H1 (cell line): Measurements from ENCODE around the gene PRRG2. TPM values are rescaled to one million over a fixed set of nuclear protein-coding genes. Genes with fewer than 3 reads are reported as not detected.

Source experiments
- CTCF ChIA-PET: fragments of 300-600 bp; sonication (Branson Sonifier 250); formaldehyde crosslinking; loops from one replicate; lab custom pipeline; 2021; ENCODE audit not compliant: partially characterized antibody; lab: Charles Lee
- POLR2A ChIA-PET: fragments of 300-600 bp; sonication (Branson Sonifier 250); formaldehyde crosslinking; loops from one replicate; lab custom pipeline; 2021; ENCODE audit warnings: inconsistent platforms; ENCODE audit not compliant: partially characterized antibody; lab: Charles Lee
- DNase-seq, 2 experiments: peaks; one replicate each; pipeline versions ENCODE4 v3.0.0 to v3.0.0-alpha.2; 2010 to 2022; ENCODE audit warnings: low spot score in 2 of 2, low read depth in 1 of 2, mixed read lengths in 1 of 2
- FAIRE-seq: peaks from 2 replicates; lab custom pipeline; 2011; peaks lifted over from hg19 to GRCh38; lab: Jason Lieb, UNC
- H2AFZ ChIP-seq: 2 replicates; pipeline ENCODE4 v1.8.1; 2012; ENCODE audit warnings: low read length, inconsistent platforms
- H2AK5ac ChIP-seq: 2 replicates; pipeline ENCODE4 v1.6.1; 2013; ENCODE audit warnings: low read depth, low read length
- H2BK120ac ChIP-seq: replicated peaks from 2 replicates; pipeline ENCODE3; 2013; ENCODE audit warnings: low read depth, low read length, inconsistent platforms
- H2BK12ac ChIP-seq: 2 replicates; pipeline ENCODE4 v1.6.1; 2013; ENCODE audit warnings: low read depth, low read length
- H2BK15ac ChIP-seq: 2 replicates; pipeline ENCODE4 v1.6.1; 2013; ENCODE audit warnings: low read length
- H2BK20ac ChIP-seq: 2 replicates; pipeline ENCODE4 v1.6.1; 2013; ENCODE audit warnings: low read length
- H2BK5ac ChIP-seq: 2 replicates; pipeline ENCODE4 v1.6.1; 2013; ENCODE audit warnings: low read depth, low read length
- H3K14ac ChIP-seq: 2 replicates; pipeline ENCODE4 v1.6.1; 2013; ENCODE audit warnings: inconsistent platforms; ENCODE audit not compliant: insufficient read length
- H3K18ac ChIP-seq: 2 replicates; pipeline ENCODE4 v1.6.1; 2013; ENCODE audit warnings: low read length; ENCODE audit errors: extremely low read depth
- H3K23ac ChIP-seq: 2 replicates; pipeline ENCODE4 v1.6.1; 2013; ENCODE audit warnings: inconsistent platforms; ENCODE audit not compliant: insufficient read length
- H3K23me2 ChIP-seq: 2 replicates; pipeline ENCODE4 v1.6.1; 2013; ENCODE audit warnings: low read depth, low read length
- H3K27ac ChIP-seq: 2 replicates; pipeline ENCODE4 v1.6.1; 2011; ENCODE audit warnings: low read depth, low read length, inconsistent platforms
- H3K27me3 ChIP-seq, 4 experiments: replicated peaks in 1 of 4; 1 replicate in 1 of 4; 2 replicates in 3 of 4; pipeline versions ENCODE4 v1.6.1 to v1.8.1; 2011 to 2013; ENCODE audit warnings: low read length in 3 of 4, mild to moderate bottlenecking in 3 of 4, inconsistent platforms in 2 of 4, mixed read lengths in 2 of 4, moderate library complexity in 1 of 4; ENCODE audit not compliant: control insufficient read depth in 3 of 4, insufficient read depth in 3 of 4; ENCODE audit errors: extremely low read depth in 1 of 4
- H3K36me3 ChIP-seq, 4 experiments: 2 replicates each; pipeline versions ENCODE4 v1.6.1 to v1.8.1; 2011 to 2013; ENCODE audit warnings: mild to moderate bottlenecking in 4 of 4, low read length in 3 of 4, moderate library complexity in 2 of 4, control low read depth in 1 of 4, inconsistent platforms in 1 of 4; ENCODE audit not compliant: insufficient read depth in 4 of 4, control insufficient read depth in 2 of 4
- H3K4ac ChIP-seq: replicated peaks from 2 replicates; pipeline ENCODE3; 2013; ENCODE audit warnings: low read length, low read depth, mixed read lengths, inconsistent platforms; ENCODE audit not compliant: insufficient read length
- H3K4me1 ChIP-seq, 4 experiments: replicated peaks in 1 of 4; 1 replicate in 1 of 4; 2 replicates in 3 of 4; pipeline versions ENCODE4 v1.6.1 to v1.8.1; 2011 to 2013; ENCODE audit warnings: low read length in 3 of 4, inconsistent platforms in 2 of 4, mixed read lengths in 1 of 4; ENCODE audit not compliant: insufficient read depth in 4 of 4, control insufficient read depth in 3 of 4
- H3K4me2 ChIP-seq, 2 experiments: 2 replicates each; pipeline versions ENCODE4 v1.6.1 to v1.8.1; 2011 to 2013; ENCODE audit warnings: low read depth in 2 of 2, low read length in 2 of 2, control low read depth in 1 of 2, inconsistent platforms in 1 of 2, mild to moderate bottlenecking in 1 of 2; ENCODE audit not compliant: insufficient read depth in 1 of 2
- H3K4me3 ChIP-seq, 4 experiments: fragments of 200-600, 300-600 bp in 1 of 4; sonication (generic), shearing (Covaris generic), sonication (Bioruptor Twin) in 1 of 4; 2 replicates each; pipeline versions ENCODE4 v1.5.1 to v1.8.1; 2011 to 2016; ENCODE audit warnings: low read length in 4 of 4, low read depth in 3 of 4, control low read depth in 2 of 4, inconsistent platforms in 2 of 4, mild to moderate bottlenecking in 2 of 4, mixed read lengths in 1 of 4, moderate library complexity in 1 of 4; ENCODE audit not compliant: insufficient read depth in 2 of 4; ENCODE audit errors: extremely low read depth in 1 of 4
- H3K56ac ChIP-seq: replicated peaks from 2 replicates; pipeline ENCODE3; 2013; ENCODE audit warnings: low read depth, mild to moderate bottlenecking, mixed read lengths, low read length, inconsistent platforms; ENCODE audit not compliant: insufficient read length
- H3K79me1 ChIP-seq: 2 replicates; pipeline ENCODE4 v1.6.1; 2013; ENCODE audit warnings: low read depth, low read length, control low read depth
- H3K79me2 ChIP-seq, 2 experiments: 2 replicates each; pipeline versions ENCODE4 v1.6.1 to v1.8.1; 2012 to 2013; ENCODE audit warnings: low read length in 2 of 2, mild to moderate bottlenecking in 2 of 2, inconsistent platforms in 1 of 2; ENCODE audit not compliant: insufficient read depth in 2 of 2, control insufficient read depth in 1 of 2
- H3K9ac ChIP-seq, 4 experiments: replicated peaks in 1 of 4; 1 replicate in 1 of 4; 2 replicates in 3 of 4; pipeline versions ENCODE4 v1.6.1 to v1.8.1; 2011 to 2013; ENCODE audit warnings: low read depth in 3 of 4, low read length in 3 of 4, control low read depth in 2 of 4, mild to moderate bottlenecking in 2 of 4, moderate library complexity in 2 of 4, inconsistent platforms in 1 of 4; ENCODE audit errors: extremely low read depth in 1 of 4
- H3K9me3 ChIP-seq, 2 experiments: 2 replicates each; pipeline versions ENCODE4 v1.6.1 to v1.8.1; 2012 to 2013; ENCODE audit warnings: mild to moderate bottlenecking in 2 of 2, moderate library complexity in 2 of 2, control low read depth in 1 of 2, inconsistent platforms in 1 of 2, low read depth in 1 of 2, low read length in 1 of 2, mixed read lengths in 1 of 2; ENCODE audit not compliant: insufficient read depth in 2 of 2
- H4K20me1 ChIP-seq, 2 experiments: replicated peaks in 1 of 2; 2 replicates each; pipeline versions ENCODE3 to v1.8.1; 2011 to 2013; ENCODE audit warnings: inconsistent platforms in 2 of 2, low read length in 2 of 2, mild to moderate bottlenecking in 1 of 2; ENCODE audit not compliant: insufficient read depth in 2 of 2, control insufficient read depth in 1 of 2
- H4K5ac ChIP-seq: 2 replicates; pipeline ENCODE4 v1.6.1; 2013; ENCODE audit warnings: low read length, low read depth, mixed read lengths, inconsistent platforms; ENCODE audit not compliant: insufficient read length
- H4K8ac ChIP-seq: 2 replicates; pipeline ENCODE4 v1.8.0; 2013; ENCODE audit warnings: mild to moderate bottlenecking, moderate library complexity, low read length, inconsistent platforms; ENCODE audit not compliant: insufficient read depth; ENCODE audit errors: extremely low read depth
- H4K91ac ChIP-seq: replicated peaks from 2 replicates; pipeline ENCODE3; 2013; ENCODE audit warnings: low read length, mixed read lengths, inconsistent platforms; ENCODE audit not compliant: insufficient read length
- ASH2L ChIP-seq: fragments of 200-600, 300-600 bp; sonication (generic); IDR thresholded peaks from one replicate; pipeline ENCODE4 v1.7.1; 2017; ENCODE audit warnings: low read length
- BACH1 ChIP-seq: IDR thresholded peaks from 2 replicates; pipeline ENCODE4 v1.6.1; 2012; ENCODE audit warnings: low read length, improper control_type of control experiment
- CREB1 ChIP-seq: IDR thresholded peaks from 2 replicates; pipeline ENCODE4 v1.6.1; 2012; ENCODE audit warnings: inconsistent platforms
- RXRA ChIP-seq: IDR thresholded peaks from 2 replicates; pipeline ENCODE4 v1.6.1; 2011; ENCODE audit warnings: low read depth, mild to moderate bottlenecking, low read length, moderate library complexity; ENCODE audit not compliant: insufficient read depth
- USF2 ChIP-seq: IDR thresholded peaks from 2 replicates; pipeline ENCODE4 v1.6.1; 2011; ENCODE audit warnings: low read length, improper control_type of control experiment
- WGBS, 2 experiments: shearing (Covaris generic) in 1 of 2; methylation state at CpG; one replicate each; pipeline versions ENCODE4 v1.1.6 to v1.1.7; 2013 to 2015; ENCODE audit warnings: low lambda C conversion rate in 2 of 2, mixed read lengths in 2 of 2, inconsistent platforms in 1 of 2, low coverage in 1 of 2, missing lambda C conversion rate in 1 of 2; ENCODE audit not compliant: insufficient replicate concordance in 2 of 2, insufficient coverage in 1 of 2, insufficient read length in 1 of 2; ENCODE audit errors: extremely low coverage in 1 of 2, missing lambda C conversion rate in 1 of 2; 5-methylcytosine and 5-hydroxymethylcytosine counted together
- polyA plus RNA-seq, 7 experiments: library from polyadenylated mRNA; depleted of rRNA in 3 of 7; stranded (reverse) in 5 of 7; unstranded in 2 of 7; fragments of >200 nt in 5 of 7; fragments of 200-250 nt in 2 of 7; gene quantifications; 1 replicate in 5 of 7; 2 replicates in 1 of 7; 4 replicates in 1 of 7; pipeline versions ENCODE4 v1.2.1 to v1.2.3, GENCODE V29; 2011 to 2013; ENCODE audit warnings: missing spikeins in 2 of 7, mixed read lengths in 2 of 7
- total RNA-seq: library from RNA; stranded (reverse); fragmentation: NEBNext Ultra II Directional; extraction: Animal tissue kit (Norgen Biotek cat#: 25700); gene quantifications from 2 replicates; pipeline ENCODE4 v1.2.1, GENCODE V29; 2021
- TF ChIP-seq, protein P1 (sequence below), 3 experiments: IDR thresholded peaks; 1 replicate in 2 of 3; 2 replicates in 1 of 3; pipeline versions ENCODE4 v1.5.1 to v1.6.1; 2011; ENCODE audit warnings: low read length in 3 of 3, mild to moderate bottlenecking in 3 of 3, inconsistent platforms in 2 of 3, low read depth in 1 of 3, moderate library complexity in 1 of 3; ENCODE audit not compliant: insufficient read depth in 1 of 3; ENCODE audit errors: control extremely low read depth in 1 of 3

Gene PRRG2
- total and polyA plus RNA-seq, 2 of the 8 experiments (the other 6 are each of a cell fraction or from before 2014, with no cell fraction given): 4.1 to 5.6 TPM

DNA sequence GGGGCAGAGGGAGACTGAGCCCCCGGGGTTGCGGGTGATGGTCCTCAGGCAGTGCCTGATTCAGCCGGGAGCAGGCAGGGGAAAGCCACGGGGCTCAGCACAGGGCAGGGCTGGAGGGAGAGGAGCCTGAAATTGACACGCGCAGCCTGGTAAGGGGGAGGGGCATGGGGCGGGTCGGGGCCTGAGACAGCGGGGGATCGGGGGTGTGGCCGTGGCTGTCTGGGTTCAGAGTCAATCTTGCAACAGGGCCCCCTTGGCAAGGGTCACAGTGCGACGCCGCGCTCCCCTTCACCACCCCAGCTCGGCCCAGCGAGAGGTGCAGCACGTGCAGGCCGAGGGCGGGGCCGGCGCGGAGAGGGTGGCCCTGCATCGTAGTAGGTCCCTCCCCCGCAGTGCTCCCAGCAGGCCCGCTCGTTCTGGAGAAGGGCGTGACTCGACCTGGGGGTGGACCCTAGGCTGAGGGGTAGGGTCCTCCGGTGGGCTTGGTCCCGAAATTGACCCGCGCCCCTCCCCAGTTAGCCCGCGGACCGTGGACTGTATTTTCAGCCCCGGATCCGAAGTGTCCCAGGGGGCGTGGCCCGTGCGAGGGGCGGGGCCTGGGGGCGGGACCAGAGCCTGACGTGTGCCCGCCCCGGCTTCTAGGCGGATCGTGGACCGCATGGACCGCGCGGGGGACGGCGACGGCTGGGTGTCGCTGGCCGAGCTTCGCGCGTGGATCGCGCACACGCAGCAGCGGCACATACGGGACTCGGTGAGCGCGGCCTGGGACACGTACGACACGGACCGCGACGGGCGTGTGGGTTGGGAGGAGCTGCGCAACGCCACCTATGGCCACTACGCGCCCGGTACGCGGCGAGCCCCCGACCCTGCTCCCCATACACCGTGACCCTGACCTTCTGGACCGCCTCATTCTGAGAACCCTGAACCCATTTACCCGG is 47.3 kb upstream of the PRRG2 start:
- peaks cover 0 to 9% (median 1%) of the 10 kb centered on the region in 4 experiments; a peak in 5 of 7 replicates for H3K4me1 ChIP-seq
- H2BK120ac ChIP-seq: no peak overlapping the region
- H3K9ac ChIP-seq: peak overlapping the region in 1 of 4 experiments; percentile 20; a peak in 2 of 7 replicates
- H2AFZ ChIP-seq: no peak overlapping the region; the same call in 1 of the 2 replicates
- no peak overlapping the region for H3K23ac ChIP-seq
- H2BK20ac ChIP-seq: no peak overlapping the region
- 2% methylated on average over 42 of the region's 87 CpGs; no CpG with 5 or more reads in 1 of the 2 experiments for WGBS, 2 experiments
- no peak overlapping the region for H2AK5ac ChIP-seq
- no peaks in the 10 kb centered on the region for H3K79me2 ChIP-seq
- no peak overlapping the region for H3K27ac ChIP-seq
- H3K56ac ChIP-seq: no peak overlapping the region
- H4K5ac ChIP-seq: no peak overlapping the region
- H3K27me3 ChIP-seq: no peaks in the 10 kb centered on the region; a peak in 1 of 7 replicates
- H3K4ac ChIP-seq: no peak overlapping the region
- no peak overlapping the region for H3K14ac ChIP-seq
- peak overlapping the region; percentile 63 to 99 for H3K4me2 ChIP-seq
- no peak overlapping the region; the same call in 1 of the 2 replicates for H4K8ac ChIP-seq
- no peak overlapping the region for H2BK12ac ChIP-seq
- 0 out of 2 replicates have a peak overlapping the region, but pooled peaks have one; percentile 75 for H2BK15ac ChIP-seq
- peak overlapping the region; percentile 60 to 81 (median 72) for H3K4me3 ChIP-seq
- no peak overlapping the region for H2BK5ac ChIP-seq
- no peak overlapping the region for H4K91ac ChIP-seq
- no peaks in the 10 kb centered on the region for H3K36me3 ChIP-seq
- CTCF ChIA-PET: interaction anchor here (0.5 to 6.6 kb wide), 14 partner anchors 9 to 325 kb away, joined by 3 to 54 read pairs (median 4); partner anchors contain the start of gene PRRG2
- no peak for FAIRE-seq
- no peak overlapping the region for H3K18ac ChIP-seq
- POLR2A ChIA-PET: interaction anchor here (0.6 to 2.9 kb wide), 15 partner anchors 9 to 47 kb away, joined by 3 to 17 read pairs (median 7); partner anchors contain the start of genes NOSIP, PRRG2, RPL13A and RPS11
- no peaks in the 10 kb centered on the region for H3K9me3 ChIP-seq
- H3K23me2 ChIP-seq: peaks cover 8% of the 10 kb centered on the region; the same call in 1 of the 2 replicates
- peaks cover 0 to 10% of the 10 kb centered on the region in 2 experiments for H4K20me1 ChIP-seq
- H3K79me1 ChIP-seq: no peaks in the 10 kb centered on the region
- peak in 1 of 2 experiments; percentile 96 for DNase-seq
- peak; percentile 46; the same call in 1 of the 2 replicates for TF ChIP-seq USF2
- TF ChIP-seq RXRA: no peak
- TF ChIP-seq CREB1: peak; percentile 78
- TF ChIP-seq, protein P1, sequence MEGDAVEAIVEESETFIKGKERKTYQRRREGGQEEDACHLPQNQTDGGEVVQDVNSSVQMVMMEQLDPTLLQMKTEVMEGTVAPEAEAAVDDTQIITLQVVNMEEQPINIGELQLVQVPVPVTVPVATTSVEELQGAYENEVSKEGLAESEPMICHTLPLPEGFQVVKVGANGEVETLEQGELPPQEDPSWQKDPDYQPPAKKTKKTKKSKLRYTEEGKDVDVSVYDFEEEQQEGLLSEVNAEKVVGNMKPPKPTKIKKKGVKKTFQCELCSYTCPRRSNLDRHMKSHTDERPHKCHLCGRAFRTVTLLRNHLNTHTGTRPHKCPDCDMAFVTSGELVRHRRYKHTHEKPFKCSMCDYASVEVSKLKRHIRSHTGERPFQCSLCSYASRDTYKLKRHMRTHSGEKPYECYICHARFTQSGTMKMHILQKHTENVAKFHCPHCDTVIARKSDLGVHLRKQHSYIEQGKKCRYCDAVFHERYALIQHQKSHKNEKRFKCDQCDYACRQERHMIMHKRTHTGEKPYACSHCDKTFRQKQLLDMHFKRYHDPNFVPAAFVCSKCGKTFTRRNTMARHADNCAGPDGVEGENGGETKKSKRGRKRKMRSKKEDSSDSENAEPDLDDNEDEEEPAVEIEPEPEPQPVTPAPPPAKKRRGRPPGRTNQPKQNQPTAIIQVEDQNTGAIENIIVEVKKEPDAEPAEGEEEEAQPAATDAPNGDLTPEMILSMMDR (IDR thresholded peaks at IDR 0.05; ENCODE audit: control extremely low read depth in 1 of 3, insufficient read depth in 1 of 3, low read depth in 1 of 3, low read length in 3 of 3): peak; percentile 22 to 76 (median 53)
- TF ChIP-seq ASH2L: peak; percentile 57
- peak; percentile 53; the same call in 1 of the 2 replicates for TF ChIP-seq BACH1
